Measurements from ENCODE around the gene CBFB.
A peak's percentile ranks its signal among the peaks of the same experiment; 100 is the strongest.

Gene CBFB

GRCh38 chr16:67016681-67017420 lies 12.1 kb upstream of the CBFB start:
- no peak for DNase-seq (ENCODE audit: low read depth)

GRCh38 chr16:67017421-67017750 lies 11.6 kb upstream of the CBFB start:
- DNase-seq (ENCODE audit: low read depth): no peak

- peak; percentile 96 for DNase-seq (ENCODE audit: low read depth)
Measured at GRCh38 chr16:67017810-67018488, 11.0 kb upstream of the CBFB start.

DNA sequence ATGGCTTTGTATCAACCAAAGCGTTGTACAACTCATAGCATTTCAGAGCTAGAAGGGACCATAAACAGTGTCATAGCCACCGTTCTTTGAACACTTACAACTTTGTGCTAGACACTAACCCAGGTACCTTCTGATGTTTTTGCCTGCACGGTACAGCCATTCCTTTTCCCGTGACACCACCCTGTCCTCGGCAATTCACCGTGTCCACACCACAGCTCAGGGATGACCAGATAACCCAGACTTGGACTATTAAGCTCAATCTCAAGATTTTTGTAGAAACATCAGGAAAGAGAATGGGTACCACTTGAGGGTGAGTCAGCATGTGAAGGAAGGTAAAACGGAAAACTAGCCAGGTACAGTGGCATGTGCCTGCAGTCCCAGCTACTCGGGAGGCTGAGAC lies 9.8 kb upstream of the CBFB start:
- no peak for DNase-seq (ENCODE audit: low read depth)

DNA sequence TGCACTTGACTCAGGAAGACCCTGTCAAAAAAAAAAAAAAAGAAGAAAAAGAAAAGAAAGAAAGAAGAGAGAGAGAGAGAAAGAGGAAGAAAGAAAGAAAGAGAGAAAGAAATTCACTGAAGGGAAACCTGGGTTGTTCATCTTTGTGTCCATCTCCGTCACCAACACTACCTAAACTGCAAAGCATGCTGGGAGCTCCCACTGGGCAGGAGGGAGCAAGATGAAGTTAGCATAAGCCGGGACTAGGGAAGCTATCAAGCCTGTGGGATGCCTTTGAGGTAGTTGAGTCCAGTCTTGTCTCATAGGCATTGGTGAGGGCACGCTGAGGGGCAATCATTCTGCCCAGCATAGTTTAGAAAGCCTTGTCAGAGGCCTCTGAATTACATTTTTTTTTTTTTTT lies 7.6 kb upstream of the CBFB start:
- no peak for DNase-seq (ENCODE audit: low read depth)

DNA sequence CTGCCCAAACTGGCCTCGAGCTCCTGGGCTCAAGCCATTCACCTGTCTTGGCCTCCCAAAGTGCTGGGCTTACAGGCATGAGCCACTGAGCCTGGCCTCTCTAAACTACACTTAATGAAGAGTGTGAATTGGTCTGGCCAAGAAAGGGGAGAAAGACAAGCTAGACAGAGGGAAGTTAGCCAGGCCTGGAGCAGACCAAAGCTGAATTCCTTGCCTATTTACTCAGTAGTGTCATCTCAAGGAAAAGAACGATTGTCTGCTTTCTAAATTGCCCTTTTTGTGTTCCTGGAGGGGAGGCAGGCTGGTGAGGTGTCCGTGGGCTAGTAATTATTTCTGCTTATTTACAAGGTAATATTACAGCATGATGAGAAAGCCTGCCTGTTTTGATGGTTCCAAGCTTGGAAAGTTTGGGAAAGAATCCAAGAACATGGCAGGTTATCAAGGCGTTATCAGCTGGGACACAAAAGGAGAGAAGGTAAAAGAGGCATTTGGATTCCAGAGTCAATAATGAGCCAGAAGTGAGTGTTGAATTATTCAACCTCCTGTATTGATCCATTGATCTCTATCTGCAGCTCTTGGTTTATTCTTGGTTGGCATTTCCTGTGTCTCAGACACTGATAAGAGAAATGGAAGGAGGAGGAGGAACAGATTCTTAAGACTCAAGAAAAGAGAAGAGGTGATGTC lies 6.3 kb upstream of the CBFB start:
- peak; percentile 44 for DNase-seq (ENCODE audit: low read depth)

DNA sequence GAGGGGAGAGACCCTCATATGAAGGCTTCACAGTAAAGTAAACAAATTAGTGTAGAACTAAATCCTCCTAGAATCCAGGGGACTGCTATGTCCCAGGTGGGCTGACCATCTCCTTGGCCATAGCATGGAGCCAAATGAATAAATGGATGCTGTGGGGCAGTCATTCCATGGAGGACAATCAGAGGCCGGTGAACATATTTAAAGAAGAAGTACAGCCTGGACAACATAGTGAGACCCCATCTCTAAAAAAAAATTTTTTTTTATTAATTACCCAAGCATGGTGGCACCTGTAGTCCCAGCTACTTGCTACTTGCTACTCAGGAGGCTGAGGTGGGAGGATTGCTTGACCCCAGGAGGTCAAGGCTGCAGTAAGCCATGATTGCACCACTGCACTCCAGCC lies 5.3 kb upstream of the CBFB start:
- no peak for DNase-seq (ENCODE audit: low read depth)

DNA sequence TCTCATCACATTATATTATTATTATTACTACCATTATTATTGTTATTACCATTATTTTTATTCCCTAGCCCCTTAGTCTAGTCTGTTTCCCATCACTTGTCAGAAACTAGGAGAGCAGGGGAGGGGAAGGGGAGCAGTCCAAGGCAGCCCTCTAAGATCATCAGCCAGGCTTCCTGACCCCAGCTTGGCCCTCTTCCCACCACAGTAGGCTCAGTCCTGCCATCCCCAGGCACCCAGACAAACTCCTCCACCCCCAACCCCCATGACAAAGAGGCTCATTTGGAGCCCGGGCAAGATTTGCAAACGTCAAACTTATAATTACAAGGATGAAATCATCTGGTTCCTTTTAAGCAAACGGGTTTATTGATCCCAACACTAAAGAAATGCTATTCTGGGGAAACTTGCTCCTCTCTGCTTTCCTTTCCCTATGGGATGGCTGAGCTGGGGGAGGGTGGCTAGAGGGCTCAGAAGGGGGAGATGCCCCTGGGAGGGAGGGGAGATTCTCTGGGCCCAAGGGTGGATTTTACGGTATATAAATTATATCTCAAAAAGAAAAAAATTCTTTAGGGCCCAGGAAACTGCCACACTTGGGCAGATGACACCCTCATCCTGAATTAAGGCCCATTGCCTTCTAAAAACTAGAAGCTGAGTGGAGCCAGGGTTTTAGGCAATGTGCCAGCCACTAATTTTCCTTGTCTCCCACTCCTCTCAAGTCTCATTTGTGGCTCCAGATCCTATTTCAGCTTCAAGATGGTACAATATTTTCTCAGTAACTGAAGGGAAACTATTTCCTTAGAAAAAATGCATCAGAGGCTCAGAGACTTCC lies 4.4 kb upstream of the CBFB start:
- no peak for DNase-seq (ENCODE audit: low read depth)

GRCh38 chr16:67025210-67025550 lies 3.8 kb upstream of the CBFB start:
- no peak for DNase-seq (ENCODE audit: low read depth)

GRCh38 chr16:67026570-67026969 lies 2.4 kb upstream of the CBFB start:
- no peak for DNase-seq (ENCODE audit: low read depth)

- no peak for DNase-seq (ENCODE audit: low read depth)
Measured at GRCh38 chr16:67027046-67027445, 1.9 kb upstream of the CBFB start.

- no peak for DNase-seq (ENCODE audit: low read depth)
Measured at GRCh38 chr16:67028167-67028695, 718 bp upstream of the CBFB start.

DNA sequence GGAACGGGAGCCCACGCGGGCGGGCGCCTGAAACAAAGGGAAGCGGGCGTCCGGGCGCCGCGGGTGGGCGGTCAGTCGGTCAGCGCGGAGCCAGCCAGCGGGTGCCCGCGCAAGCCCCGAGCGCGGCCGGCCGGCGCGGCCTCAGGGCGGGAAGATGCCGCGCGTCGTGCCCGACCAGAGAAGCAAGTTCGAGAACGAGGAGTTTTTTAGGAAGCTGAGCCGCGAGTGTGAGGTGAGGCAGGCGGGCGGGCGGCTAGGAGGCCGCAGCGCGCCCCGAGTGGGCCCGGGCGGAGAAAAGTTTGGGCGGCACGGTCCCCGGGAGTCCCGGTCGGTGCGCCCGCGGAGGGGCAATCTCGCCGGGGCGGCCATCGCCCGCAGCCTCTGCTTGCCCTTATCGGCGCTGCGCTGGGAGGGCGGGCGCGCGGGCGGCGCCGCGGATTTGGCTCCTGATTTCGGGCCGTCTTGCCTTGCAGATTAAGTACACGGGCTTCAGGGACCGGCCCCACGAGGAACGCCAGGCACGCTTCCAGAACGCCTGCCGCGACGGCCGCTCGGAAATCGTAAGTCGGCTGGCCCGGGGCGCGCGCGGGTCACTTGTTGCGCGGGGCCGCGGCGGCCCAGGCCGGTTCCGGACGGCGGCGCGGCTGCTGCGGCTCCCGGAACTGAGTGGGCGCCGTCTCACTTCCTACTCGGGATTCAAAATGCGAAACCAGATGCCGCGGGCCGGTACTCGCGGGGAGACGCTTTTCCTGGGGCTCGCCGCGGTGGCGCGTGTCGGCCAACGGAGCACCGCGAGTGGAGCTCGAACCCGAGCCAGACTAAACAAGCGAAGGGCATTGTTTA lies 526 bp downstream of the CBFB start:
- peak; percentile 70 for DNase-seq (ENCODE audit: low read depth)

- no peak for DNase-seq (ENCODE audit: low read depth)
Measured at GRCh38 chr16:67030221-67030962, 1.4 kb downstream of the CBFB start.

DNA sequence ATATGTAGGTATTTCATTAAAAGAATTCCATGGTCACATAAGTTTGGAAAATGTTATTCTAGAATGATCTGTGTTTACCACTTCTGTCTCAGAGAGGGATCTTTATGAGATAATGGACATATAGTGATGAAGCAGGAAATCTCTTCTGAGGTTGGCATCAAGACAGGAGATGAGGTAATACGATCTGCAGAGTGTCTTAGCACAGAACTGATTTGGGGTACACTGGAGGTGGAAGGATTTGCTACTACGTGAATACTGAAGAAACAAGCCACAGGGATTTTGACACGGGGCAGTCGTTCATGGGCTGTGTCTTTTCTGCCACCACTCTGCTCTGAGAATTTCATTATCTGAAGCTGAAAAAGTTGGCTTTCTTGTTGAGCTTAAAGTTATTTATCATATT lies 5.5 kb downstream of the CBFB start:
- peak; percentile 81 for DNase-seq (ENCODE audit: low read depth)

GRCh38 chr16:67035364-67035763 lies 6.4 kb downstream of the CBFB start:
- DNase-seq (ENCODE audit: low read depth): no peak

GRCh38 chr16:67036323-67036741 lies 7.4 kb downstream of the CBFB start:
- no peak for DNase-seq (ENCODE audit: low read depth)

DNA sequence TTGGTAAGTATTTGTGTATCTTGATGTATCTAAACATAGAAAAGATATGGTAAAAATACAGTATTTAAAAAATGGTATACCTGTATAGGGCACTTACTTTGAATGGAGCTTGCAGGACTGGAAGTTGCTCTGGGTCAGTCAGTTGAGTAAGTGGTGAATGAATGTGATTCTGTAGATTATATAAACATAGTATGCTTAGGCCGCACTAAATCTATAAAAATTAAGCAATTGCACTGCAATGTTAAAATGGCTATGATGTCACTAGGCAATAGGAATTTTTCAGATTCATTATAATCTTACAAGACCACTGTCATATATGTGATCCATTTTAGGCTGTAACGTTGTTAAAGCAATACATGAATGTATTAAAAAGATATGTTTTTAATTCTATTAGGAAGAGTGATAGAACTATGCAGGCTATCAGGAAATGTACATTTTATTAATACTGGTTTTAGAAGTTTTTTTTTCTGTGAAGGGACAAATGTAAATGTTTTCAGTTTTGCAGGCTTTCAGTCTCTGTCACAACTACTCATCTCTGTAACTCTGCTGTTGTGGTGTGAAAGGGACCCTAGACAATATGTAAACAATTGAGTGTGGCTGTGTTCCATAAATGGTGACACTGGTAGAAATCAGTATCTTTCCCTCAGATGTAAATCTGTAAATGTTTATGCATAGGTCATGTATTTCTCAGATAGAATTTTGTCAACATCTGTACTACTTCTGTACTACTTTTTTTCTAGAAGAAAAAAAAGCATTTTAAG lies 10.5 kb downstream of the CBFB start:
- peak; percentile 57 for DNase-seq (ENCODE audit: low read depth)

- DNase-seq (ENCODE audit: low read depth): no peak
Measured at GRCh38 chr16:67040166-67040565, 11.2 kb downstream of the CBFB start.

DNA sequence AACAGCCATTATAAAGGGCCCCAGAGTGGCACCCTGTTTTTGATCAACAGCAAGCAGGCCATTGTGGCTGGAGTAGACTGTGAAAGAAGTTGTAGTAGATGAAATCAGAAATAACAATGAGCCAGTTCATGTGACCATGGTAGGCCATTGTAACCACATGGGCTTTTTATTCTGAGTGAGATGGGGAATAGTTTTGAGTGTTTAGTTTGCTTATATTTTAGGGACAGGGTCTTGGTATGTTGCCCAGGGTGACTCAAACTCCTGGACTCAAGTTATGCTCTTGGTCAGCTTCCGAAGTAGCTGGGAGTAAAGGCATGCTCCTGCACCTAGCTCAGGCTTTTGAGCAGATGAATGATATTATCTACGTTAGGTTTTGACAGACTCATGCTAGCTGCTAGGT lies 12.0 kb downstream of the CBFB start:
- DNase-seq (ENCODE audit: low read depth): peak; percentile 75
